ENCODE data around the gene CADPS2.

- TF ChIP-seq TCF12 (IDR thresholded peaks at IDR 0.05; ENCODE audit: low read depth) (no peak), RAD21 (IDR thresholded peaks at IDR 0.05; ENCODE audit: low read depth) (no peak), EP300 (IDR thresholded peaks at IDR 0.05; ENCODE audit: borderline replicate concordance) (no peak), TAF1 (IDR thresholded peaks at IDR 0.05; ENCODE audit: low read depth) (no peak), FOXM1 (IDR thresholded peaks at IDR 0.05; ENCODE audit: borderline replicate concordance, low read depth) (no peak), TEAD4 (IDR thresholded peaks at IDR 0.05) (no peak), REST (IDR thresholded peaks at IDR 0.05; ENCODE audit: low read depth) (no peak), NFIC (IDR thresholded peaks at IDR 0.05) (no peak), CREB1 (IDR thresholded peaks at IDR 0.05; ENCODE audit: low read depth) (no peak), YY1 (IDR thresholded peaks at IDR 0.05; ENCODE audit: low read depth) (no peak), USF1 (IDR thresholded peaks at IDR 0.05) (no peak), ZBTB7A (IDR thresholded peaks at IDR 0.05; ENCODE audit: low read depth) (no peak), MAX (IDR thresholded peaks at IDR 0.05) (no peak), EGR1 (IDR thresholded peaks at IDR 0.05) (no peak)
Measured at GRCh38 chr7:122448893-122449589, 437.2 kb downstream of the CADPS2 start.
